ENCODE results near the gene APBA2. TPM values are rescaled to one million over a fixed set of nuclear protein-coding genes. Genes with fewer than 3 reads are reported as not detected.
"Not testable (repeated sequence)": the region's sequence is repeated elsewhere in the genome, so short reads cannot be mapped to it uniquely, and the experiment has no call there.

The APBA2 gene
- total RNA-seq, 1 experiment from 2014 or later: 11.2 TPM

DNA sequence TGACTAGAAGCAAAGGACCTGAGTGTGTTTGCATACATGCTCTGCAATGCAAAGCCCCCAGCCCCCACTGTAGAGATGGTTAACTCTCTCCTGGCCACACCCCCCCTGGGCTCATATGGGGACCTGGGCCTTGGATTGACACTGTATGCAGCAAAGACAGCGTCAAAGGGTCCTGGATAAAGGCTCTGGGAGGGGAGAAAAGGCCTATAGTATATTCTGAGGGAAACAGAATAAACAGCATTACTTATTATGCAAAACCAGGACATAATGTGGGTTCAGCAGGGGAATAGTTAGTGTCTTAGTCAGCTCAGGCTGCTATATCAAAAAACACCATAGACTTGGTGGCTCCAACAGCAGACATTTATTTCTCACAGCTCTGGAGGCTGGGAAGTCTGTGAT lies 158.7 kb downstream of the APBA2 start:
- H3K27me3 Mint-ChIP-seq (ENCODE audit: low read depth): no peaks in the 10 kb centered on the region
- H3K27ac Mint-ChIP-seq: no peak overlapping the region
- POLR2A ChIA-PET: no interaction called here
- no peaks in the 10 kb centered on the region for H3K9me3 Mint-ChIP-seq
- H3K36me3 Mint-ChIP-seq: no peaks in the 10 kb centered on the region
- CTCF ChIA-PET: interaction anchor here (1.3 to 3.5 kb wide), 2 partner anchors 45 to 58 kb away, joined by 6 to 12 read pairs; no protein-coding TSS in a partner anchor
- ATAC-seq (no peak), DNase-seq (ENCODE audit: low spot score) (no peak)
- TF ChIP-seq, protein P1, sequence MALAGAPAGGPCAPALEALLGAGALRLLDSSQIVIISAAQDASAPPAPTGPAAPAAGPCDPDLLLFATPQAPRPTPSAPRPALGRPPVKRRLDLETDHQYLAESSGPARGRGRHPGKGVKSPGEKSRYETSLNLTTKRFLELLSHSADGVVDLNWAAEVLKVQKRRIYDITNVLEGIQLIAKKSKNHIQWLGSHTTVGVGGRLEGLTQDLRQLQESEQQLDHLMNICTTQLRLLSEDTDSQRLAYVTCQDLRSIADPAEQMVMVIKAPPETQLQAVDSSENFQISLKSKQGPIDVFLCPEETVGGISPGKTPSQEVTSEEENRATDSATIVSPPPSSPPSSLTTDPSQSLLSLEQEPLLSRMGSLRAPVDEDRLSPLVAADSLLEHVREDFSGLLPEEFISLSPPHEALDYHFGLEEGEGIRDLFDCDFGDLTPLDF (CRISPR knock-in tag; IDR thresholded peaks at IDR 0.05): no peak
- TF ChIP-seq, protein P2, sequence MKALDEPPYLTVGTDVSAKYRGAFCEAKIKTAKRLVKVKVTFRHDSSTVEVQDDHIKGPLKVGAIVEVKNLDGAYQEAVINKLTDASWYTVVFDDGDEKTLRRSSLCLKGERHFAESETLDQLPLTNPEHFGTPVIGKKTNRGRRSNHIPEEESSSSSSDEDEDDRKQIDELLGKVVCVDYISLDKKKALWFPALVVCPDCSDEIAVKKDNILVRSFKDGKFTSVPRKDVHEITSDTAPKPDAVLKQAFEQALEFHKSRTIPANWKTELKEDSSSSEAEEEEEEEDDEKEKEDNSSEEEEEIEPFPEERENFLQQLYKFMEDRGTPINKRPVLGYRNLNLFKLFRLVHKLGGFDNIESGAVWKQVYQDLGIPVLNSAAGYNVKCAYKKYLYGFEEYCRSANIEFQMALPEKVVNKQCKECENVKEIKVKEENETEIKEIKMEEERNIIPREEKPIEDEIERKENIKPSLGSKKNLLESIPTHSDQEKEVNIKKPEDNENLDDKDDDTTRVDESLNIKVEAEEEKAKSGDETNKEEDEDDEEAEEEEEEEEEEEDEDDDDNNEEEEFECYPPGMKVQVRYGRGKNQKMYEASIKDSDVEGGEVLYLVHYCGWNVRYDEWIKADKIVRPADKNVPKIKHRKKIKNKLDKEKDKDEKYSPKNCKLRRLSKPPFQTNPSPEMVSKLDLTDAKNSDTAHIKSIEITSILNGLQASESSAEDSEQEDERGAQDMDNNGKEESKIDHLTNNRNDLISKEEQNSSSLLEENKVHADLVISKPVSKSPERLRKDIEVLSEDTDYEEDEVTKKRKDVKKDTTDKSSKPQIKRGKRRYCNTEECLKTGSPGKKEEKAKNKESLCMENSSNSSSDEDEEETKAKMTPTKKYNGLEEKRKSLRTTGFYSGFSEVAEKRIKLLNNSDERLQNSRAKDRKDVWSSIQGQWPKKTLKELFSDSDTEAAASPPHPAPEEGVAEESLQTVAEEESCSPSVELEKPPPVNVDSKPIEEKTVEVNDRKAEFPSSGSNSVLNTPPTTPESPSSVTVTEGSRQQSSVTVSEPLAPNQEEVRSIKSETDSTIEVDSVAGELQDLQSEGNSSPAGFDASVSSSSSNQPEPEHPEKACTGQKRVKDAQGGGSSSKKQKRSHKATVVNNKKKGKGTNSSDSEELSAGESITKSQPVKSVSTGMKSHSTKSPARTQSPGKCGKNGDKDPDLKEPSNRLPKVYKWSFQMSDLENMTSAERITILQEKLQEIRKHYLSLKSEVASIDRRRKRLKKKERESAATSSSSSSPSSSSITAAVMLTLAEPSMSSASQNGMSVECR (CRISPR knock-in tag; IDR thresholded peaks at IDR 0.05; ENCODE audit: borderline replicate concordance): no peak
- TF ChIP-seq JAZF1 (CRISPR knock-in tag; IDR thresholded peaks at IDR 0.05): no peak
- TF ChIP-seq ZNF416 (CRISPR knock-in tag; IDR thresholded peaks at IDR 0.05): no peak
- no peak for TF ChIP-seq SMAD3 (CRISPR knock-in tag; IDR thresholded peaks at IDR 0.05; ENCODE audit: borderline replicate concordance)
- TF ChIP-seq ZNF317 (CRISPR knock-in tag; IDR thresholded peaks at IDR 0.05; ENCODE audit: borderline replicate concordance, low read depth): no peak
- TF ChIP-seq KAT7 (CRISPR knock-in tag; IDR thresholded peaks at IDR 0.05; ENCODE audit: borderline replicate concordance): no peak
- no peak for TF ChIP-seq ZNF423 (CRISPR knock-in tag; IDR thresholded peaks at IDR 0.05)
- TF ChIP-seq GTF2I (CRISPR knock-in tag; conservative IDR thresholded peaks at IDR 0.05): no peak
- no peak for TF ChIP-seq OVOL2 (CRISPR knock-in tag; IDR thresholded peaks at IDR 0.05; ENCODE audit: borderline replicate concordance)
- peaks cover 20% of the 10 kb centered on the region for H3K4me1 Mint-ChIP-seq
- H3K4me3 Mint-ChIP-seq: no peak overlapping the region

DNA sequence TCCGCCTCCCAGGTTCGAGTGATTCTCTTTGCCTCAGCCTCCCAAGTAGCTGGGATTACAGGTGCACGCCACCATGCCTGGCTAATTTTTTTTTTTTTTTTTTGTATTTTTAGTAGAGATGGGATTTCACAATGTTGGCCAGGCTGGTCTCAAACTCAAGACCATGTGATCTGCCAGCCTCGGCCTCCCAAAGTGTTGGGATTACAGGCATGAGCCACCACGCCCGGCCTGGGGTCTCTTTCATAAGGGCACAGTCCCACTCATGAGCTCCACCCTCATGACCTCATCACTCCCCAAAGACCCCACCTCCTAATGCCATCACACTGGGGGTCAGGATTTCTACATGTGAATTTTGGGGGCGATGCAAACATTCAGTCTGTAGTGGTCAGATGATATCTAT lies 159.4 kb downstream of the APBA2 start:
- CTCF ChIA-PET: interaction anchor here (3.5 kb wide), 1 partner anchor 44 kb away, joined by 12 read pairs; no protein-coding TSS in a partner anchor
- ATAC-seq; POLR2A ChIA-PET; DNase-seq (ENCODE audit: low spot score); H3K27me3 Mint-ChIP-seq (ENCODE audit: low read depth); H3K4me3 Mint-ChIP-seq; H3K9me3 Mint-ChIP-seq; H3K36me3 Mint-ChIP-seq; H3K27ac Mint-ChIP-seq: not testable (repeated sequence)
- peaks cover 13% of the 10 kb centered on the region for H3K4me1 Mint-ChIP-seq

DNA sequence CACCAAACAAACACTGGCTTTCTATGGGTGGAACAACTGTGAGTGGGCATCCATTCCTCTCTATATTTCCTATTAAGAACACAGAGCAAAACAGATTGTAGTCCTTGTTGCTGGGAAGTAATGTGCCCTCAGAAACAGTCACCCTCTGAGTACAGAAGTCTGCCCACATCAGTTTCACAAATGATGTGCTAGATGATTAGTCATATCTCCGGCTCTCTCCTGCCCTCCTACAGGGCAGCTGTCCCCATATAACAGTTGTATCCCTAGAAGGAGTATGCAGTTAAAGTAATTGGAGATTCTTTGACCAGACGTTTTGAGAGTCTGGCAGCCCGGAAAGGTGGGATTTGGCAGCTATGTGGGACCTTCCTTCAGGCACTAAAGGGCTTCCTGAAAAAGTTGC lies 159.9 kb downstream of the APBA2 start:
- Mint-ChIP-seq H3K36me3 (no peaks in the 10 kb centered on the region), H3K27me3 (ENCODE audit: low read depth) (no peaks in the 10 kb centered on the region), H3K9me3 (no peaks in the 10 kb centered on the region), H3K4me3 (no peak overlapping the region), H3K27ac (no peak overlapping the region), H3K4me1 (peaks cover 8% of the 10 kb centered on the region)
- CTCF ChIA-PET: interaction anchor here (3.5 kb wide), 1 partner anchor 44 kb away, joined by 12 read pairs; no protein-coding TSS in a partner anchor
- no peak for DNase-seq (ENCODE audit: low spot score)
- ATAC-seq: no peak
- POLR2A ChIA-PET: no interaction called here
- no peak for TF ChIP-seq FOXK1 (CRISPR knock-in tag; IDR thresholded peaks at IDR 0.05)
- TF ChIP-seq, protein P3, sequence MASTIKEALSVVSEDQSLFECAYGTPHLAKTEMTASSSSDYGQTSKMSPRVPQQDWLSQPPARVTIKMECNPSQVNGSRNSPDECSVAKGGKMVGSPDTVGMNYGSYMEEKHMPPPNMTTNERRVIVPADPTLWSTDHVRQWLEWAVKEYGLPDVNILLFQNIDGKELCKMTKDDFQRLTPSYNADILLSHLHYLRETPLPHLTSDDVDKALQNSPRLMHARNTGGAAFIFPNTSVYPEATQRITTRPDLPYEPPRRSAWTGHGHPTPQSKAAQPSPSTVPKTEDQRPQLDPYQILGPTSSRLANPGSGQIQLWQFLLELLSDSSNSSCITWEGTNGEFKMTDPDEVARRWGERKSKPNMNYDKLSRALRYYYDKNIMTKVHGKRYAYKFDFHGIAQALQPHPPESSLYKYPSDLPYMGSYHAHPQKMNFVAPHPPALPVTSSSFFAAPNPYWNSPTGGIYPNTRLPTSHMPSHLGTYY (CRISPR knock-in tag; IDR thresholded peaks at IDR 0.05): no peak
- TF ChIP-seq, protein P4, sequence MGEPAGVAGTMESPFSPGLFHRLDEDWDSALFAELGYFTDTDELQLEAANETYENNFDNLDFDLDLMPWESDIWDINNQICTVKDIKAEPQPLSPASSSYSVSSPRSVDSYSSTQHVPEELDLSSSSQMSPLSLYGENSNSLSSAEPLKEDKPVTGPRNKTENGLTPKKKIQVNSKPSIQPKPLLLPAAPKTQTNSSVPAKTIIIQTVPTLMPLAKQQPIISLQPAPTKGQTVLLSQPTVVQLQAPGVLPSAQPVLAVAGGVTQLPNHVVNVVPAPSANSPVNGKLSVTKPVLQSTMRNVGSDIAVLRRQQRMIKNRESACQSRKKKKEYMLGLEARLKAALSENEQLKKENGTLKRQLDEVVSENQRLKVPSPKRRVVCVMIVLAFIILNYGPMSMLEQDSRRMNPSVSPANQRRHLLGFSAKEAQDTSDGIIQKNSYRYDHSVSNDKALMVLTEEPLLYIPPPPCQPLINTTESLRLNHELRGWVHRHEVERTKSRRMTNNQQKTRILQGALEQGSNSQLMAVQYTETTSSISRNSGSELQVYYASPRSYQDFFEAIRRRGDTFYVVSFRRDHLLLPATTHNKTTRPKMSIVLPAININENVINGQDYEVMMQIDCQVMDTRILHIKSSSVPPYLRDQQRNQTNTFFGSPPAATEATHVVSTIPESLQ (CRISPR knock-in tag; IDR thresholded peaks at IDR 0.05): no peak
- TF ChIP-seq ESRRA (CRISPR knock-in tag; IDR thresholded peaks at IDR 0.05; ENCODE audit: borderline replicate concordance): no peak
- TF ChIP-seq, protein P5, sequence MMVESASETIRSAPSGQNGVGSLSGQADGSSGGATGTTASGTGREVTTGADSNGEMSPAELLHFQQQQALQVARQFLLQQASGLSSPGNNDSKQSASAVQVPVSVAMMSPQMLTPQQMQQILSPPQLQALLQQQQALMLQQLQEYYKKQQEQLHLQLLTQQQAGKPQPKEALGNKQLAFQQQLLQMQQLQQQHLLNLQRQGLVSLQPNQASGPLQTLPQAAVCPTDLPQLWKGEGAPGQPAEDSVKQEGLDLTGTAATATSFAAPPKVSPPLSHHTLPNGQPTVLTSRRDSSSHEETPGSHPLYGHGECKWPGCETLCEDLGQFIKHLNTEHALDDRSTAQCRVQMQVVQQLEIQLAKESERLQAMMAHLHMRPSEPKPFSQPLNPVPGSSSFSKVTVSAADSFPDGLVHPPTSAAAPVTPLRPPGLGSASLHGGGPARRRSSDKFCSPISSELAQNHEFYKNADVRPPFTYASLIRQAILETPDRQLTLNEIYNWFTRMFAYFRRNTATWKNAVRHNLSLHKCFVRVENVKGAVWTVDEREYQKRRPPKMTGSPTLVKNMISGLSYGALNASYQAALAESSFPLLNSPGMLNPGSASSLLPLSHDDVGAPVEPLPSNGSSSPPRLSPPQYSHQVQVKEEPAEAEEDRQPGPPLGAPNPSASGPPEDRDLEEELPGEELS (CRISPR knock-in tag; IDR thresholded peaks at IDR 0.05): no peak
- TF ChIP-seq TEAD4 (CRISPR knock-in tag; IDR thresholded peaks at IDR 0.05): no peak
- TF ChIP-seq, protein P6, sequence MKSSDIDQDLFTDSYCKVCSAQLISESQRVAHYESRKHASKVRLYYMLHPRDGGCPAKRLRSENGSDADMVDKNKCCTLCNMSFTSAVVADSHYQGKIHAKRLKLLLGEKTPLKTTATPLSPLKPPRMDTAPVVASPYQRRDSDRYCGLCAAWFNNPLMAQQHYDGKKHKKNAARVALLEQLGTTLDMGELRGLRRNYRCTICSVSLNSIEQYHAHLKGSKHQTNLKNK (CRISPR knock-in tag; IDR thresholded peaks at IDR 0.05): no peak
- TF ChIP-seq, protein P7, sequence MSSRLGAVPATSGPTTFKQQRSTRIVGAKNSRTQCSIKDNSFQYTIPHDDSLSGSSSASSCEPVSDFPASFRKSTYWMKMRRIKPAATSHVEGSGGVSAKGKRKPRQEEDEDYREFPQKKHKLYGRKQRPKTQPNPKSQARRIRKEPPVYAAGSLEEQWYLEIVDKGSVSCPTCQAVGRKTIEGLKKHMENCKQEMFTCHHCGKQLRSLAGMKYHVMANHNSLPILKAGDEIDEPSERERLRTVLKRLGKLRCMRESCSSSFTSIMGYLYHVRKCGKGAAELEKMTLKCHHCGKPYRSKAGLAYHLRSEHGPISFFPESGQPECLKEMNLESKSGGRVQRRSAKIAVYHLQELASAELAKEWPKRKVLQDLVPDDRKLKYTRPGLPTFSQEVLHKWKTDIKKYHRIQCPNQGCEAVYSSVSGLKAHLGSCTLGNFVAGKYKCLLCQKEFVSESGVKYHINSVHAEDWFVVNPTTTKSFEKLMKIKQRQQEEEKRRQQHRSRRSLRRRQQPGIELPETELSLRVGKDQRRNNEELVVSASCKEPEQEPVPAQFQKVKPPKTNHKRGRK (CRISPR knock-in tag; IDR thresholded peaks at IDR 0.05; ENCODE audit: borderline replicate concordance): no peak
- TF ChIP-seq JAZF1 (CRISPR knock-in tag; IDR thresholded peaks at IDR 0.05): no peak
- no peak for TF ChIP-seq ZNF232 (CRISPR knock-in tag; IDR thresholded peaks at IDR 0.05)
- no peak for TF ChIP-seq ZNF416 (CRISPR knock-in tag; IDR thresholded peaks at IDR 0.05)
